PC-3 (cell line): ENCODE measurements around the gene DLG2.

Experiments
- EZH2 ChIP-seq: fragments of 300-600 bp; sonication (generic); IDR thresholded peaks from one replicate; pipeline ENCODE4 v1.6.1; 2017; ENCODE audit warnings: antibody characterized with exemption, mild to moderate bottlenecking, low read length; ENCODE audit not compliant: unreplicated experiment
- EZH2phosphoT487 ChIP-seq: fragments of 300-600 bp; sonication (generic); IDR thresholded peaks from 2 replicates; pipeline ENCODE4 v1.6.1; 2018; ENCODE audit warnings: mild to moderate bottlenecking, antibody characterized with exemption, low read length, borderline replicate concordance
- TF ChIP-seq, protein P1 (sequence below): fragments of 300-600 bp; sonication (generic); conservative IDR thresholded peaks from 2 replicates; pipeline ENCODE4 v1.5.1; 2017; ENCODE audit warnings: antibody characterized with exemption, low read depth, mild to moderate bottlenecking, low read length

DNA sequence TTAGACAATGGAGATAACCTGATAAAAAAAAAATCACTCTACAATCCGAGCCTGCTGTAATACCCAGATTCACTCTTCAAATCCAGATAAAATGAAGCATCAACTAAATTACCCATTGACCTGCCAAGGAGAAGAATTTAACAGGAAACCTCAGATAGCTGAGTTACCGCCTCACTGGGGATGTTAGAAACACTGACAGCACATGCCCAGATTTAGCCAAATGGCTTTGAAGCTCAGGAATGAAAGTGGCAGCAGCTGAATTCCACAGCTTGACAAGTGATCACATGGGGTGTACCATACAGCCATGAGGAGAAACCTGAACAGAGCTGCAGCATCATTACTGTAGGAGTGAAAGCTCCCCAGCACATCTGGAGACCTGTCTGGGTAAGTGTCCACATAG is 807.6 kb downstream of the DLG2 start:
- TF ChIP-seq, protein P1, sequence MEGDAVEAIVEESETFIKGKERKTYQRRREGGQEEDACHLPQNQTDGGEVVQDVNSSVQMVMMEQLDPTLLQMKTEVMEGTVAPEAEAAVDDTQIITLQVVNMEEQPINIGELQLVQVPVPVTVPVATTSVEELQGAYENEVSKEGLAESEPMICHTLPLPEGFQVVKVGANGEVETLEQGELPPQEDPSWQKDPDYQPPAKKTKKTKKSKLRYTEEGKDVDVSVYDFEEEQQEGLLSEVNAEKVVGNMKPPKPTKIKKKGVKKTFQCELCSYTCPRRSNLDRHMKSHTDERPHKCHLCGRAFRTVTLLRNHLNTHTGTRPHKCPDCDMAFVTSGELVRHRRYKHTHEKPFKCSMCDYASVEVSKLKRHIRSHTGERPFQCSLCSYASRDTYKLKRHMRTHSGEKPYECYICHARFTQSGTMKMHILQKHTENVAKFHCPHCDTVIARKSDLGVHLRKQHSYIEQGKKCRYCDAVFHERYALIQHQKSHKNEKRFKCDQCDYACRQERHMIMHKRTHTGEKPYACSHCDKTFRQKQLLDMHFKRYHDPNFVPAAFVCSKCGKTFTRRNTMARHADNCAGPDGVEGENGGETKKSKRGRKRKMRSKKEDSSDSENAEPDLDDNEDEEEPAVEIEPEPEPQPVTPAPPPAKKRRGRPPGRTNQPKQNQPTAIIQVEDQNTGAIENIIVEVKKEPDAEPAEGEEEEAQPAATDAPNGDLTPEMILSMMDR, result no peak
- TF ChIP-seq EZH2phosphoT487 (no peak), EZH2 (no peak)
